H9 (cell line): ENCODE data around the gene POU2F1. TPM values are rescaled to one million over a fixed set of nuclear protein-coding genes. Genes with fewer than 3 reads are reported as not detected.

Experiments
- DNase-seq: peaks from one replicate; pipeline ENCODE4 v3.0.0-alpha.2; 2017
- H2AFZ ChIP-seq: one replicate; pipeline ENCODE4 v1.6.1; 2013; ENCODE audit warnings: mild to moderate bottlenecking, low read length, control low read depth, moderate library complexity
- H2AK5ac ChIP-seq: 2 replicates; pipeline ENCODE4 v1.6.1; 2013; ENCODE audit warnings: low read length, control low read depth, mixed read lengths; ENCODE audit not compliant: insufficient read length
- H2BK120ac ChIP-seq: one replicate; pipeline ENCODE4 v1.6.1; 2013; ENCODE audit warnings: low read depth, mild to moderate bottlenecking, low read length, control low read depth, inconsistent platforms; ENCODE audit not compliant: poor library complexity, severe bottlenecking
- H2BK12ac ChIP-seq: 2 replicates; pipeline ENCODE4 v1.6.1; 2013; ENCODE audit warnings: low read length, control low read depth, mixed read lengths, low read depth; ENCODE audit not compliant: insufficient read length
- H2BK15ac ChIP-seq: 2 replicates; pipeline ENCODE4 v1.6.1; 2013; ENCODE audit warnings: low read depth, low read length, control low read depth
- H2BK20ac ChIP-seq: one replicate; pipeline ENCODE4 v1.6.1; 2013; ENCODE audit warnings: low read depth, mild to moderate bottlenecking, low read length, control low read depth, inconsistent platforms; ENCODE audit not compliant: poor library complexity, severe bottlenecking
- H2BK5ac ChIP-seq: 2 replicates; pipeline ENCODE4 v1.6.1; 2013; ENCODE audit warnings: low read length, control low read depth, mixed read lengths; ENCODE audit not compliant: insufficient read length
- H3K14ac ChIP-seq: 2 replicates; pipeline ENCODE4 v1.6.1; 2013; ENCODE audit warnings: low read length, control low read depth; ENCODE audit not compliant: insufficient read depth
- H3K18ac ChIP-seq: 2 replicates; pipeline ENCODE4 v1.6.1; 2013; ENCODE audit warnings: low read depth, mild to moderate bottlenecking, mixed read lengths, low read length, control low read depth; ENCODE audit not compliant: insufficient read length
- H3K23ac ChIP-seq: 2 replicates; pipeline ENCODE4 v1.6.1; 2013; ENCODE audit warnings: low read length, control low read depth, mixed read lengths, low read depth; ENCODE audit not compliant: insufficient read length
- H3K23me2 ChIP-seq: 2 replicates; pipeline ENCODE4 v1.6.1; 2013; ENCODE audit warnings: low read depth, mild to moderate bottlenecking, mixed read lengths, low read length, control low read depth; ENCODE audit not compliant: insufficient read length, poor library complexity, severe bottlenecking
- H3K27ac ChIP-seq: 2 replicates; pipeline ENCODE4 v1.5.1; 2013; ENCODE audit warnings: low read length, control low read depth, mixed read lengths, low read depth; ENCODE audit not compliant: insufficient read length
- H3K27me3 ChIP-seq: 2 replicates; pipeline ENCODE4 v1.6.1; 2013; ENCODE audit warnings: low read length, control low read depth, inconsistent platforms; ENCODE audit not compliant: insufficient read depth
- H3K4ac ChIP-seq: 2 replicates; pipeline ENCODE4 v1.6.1; 2013; ENCODE audit warnings: low read depth, mild to moderate bottlenecking, control low read depth, inconsistent platforms, low read length, moderate library complexity
- H3K4me1 ChIP-seq: 2 replicates; pipeline ENCODE4 v1.6.1; 2013; ENCODE audit warnings: low read length, control low read depth, inconsistent platforms; ENCODE audit not compliant: insufficient read depth
- H3K4me2 ChIP-seq: 2 replicates; pipeline ENCODE4 v1.6.1; 2013; ENCODE audit warnings: low read length, control low read depth, mixed read lengths; ENCODE audit not compliant: insufficient read length, insufficient read depth
- H3K56ac ChIP-seq: 2 replicates; pipeline ENCODE4 v1.6.1; 2013; ENCODE audit warnings: low read depth, mild to moderate bottlenecking, mixed read lengths, low read length, control low read depth; ENCODE audit not compliant: insufficient read length
- H3K79me1 ChIP-seq: 2 replicates; pipeline ENCODE4 v1.6.1; 2013; ENCODE audit warnings: low read depth, mild to moderate bottlenecking, moderate library complexity, low read length, control low read depth, inconsistent platforms; ENCODE audit not compliant: insufficient read depth, poor library complexity, severe bottlenecking
- H3K79me2 ChIP-seq: 2 replicates; pipeline ENCODE4 v1.6.1; 2013; ENCODE audit warnings: low read length, control low read depth, inconsistent platforms; ENCODE audit not compliant: insufficient read depth
- H3K9ac ChIP-seq: 2 replicates; pipeline ENCODE4 v1.6.1; 2013; ENCODE audit warnings: low read length, control low read depth, mixed read lengths; ENCODE audit not compliant: insufficient read length; ENCODE audit errors: extremely low read depth
- H3K9me3 ChIP-seq: one replicate; pipeline ENCODE4 v1.6.1; 2013; ENCODE audit warnings: low read depth, low read length, inconsistent platforms; ENCODE audit not compliant: control insufficient read depth
- H3T11ph ChIP-seq: one replicate; pipeline ENCODE4 v1.6.1; 2013; ENCODE audit warnings: mild to moderate bottlenecking, low read length, control low read depth, inconsistent platforms
- H4K20me1 ChIP-seq: one replicate; pipeline ENCODE4 v1.6.1; 2013; ENCODE audit not compliant: control insufficient read depth, insufficient read length, insufficient read depth
- H4K5ac ChIP-seq: 2 replicates; pipeline ENCODE4 v1.6.1; 2013; ENCODE audit warnings: low read depth, mild to moderate bottlenecking, mixed read lengths, low read length, control low read depth; ENCODE audit not compliant: insufficient read length
- H4K8ac ChIP-seq: replicated peaks from 2 replicates; pipeline ENCODE4 v1.6.1; 2013; ENCODE audit warnings: low read length, control low read depth, mixed read lengths, low read depth; ENCODE audit not compliant: insufficient read length
- H4K91ac ChIP-seq: 2 replicates; pipeline ENCODE4 v1.6.1; 2013; ENCODE audit warnings: low read depth, mild to moderate bottlenecking, moderate library complexity, mixed read lengths, low read length, control low read depth; ENCODE audit not compliant: insufficient read length
- H3K27ac Mint-ChIP-seq, 3 experiments: 2 replicates in 2 of 3; 3 replicates in 1 of 3; pipeline ENCODE4 v1.8.0; 2020 to 2021; ENCODE audit warnings: mixed read lengths in 3 of 3, mild to moderate bottlenecking in 1 of 3, moderate library complexity in 1 of 3
- H3K27me3 Mint-ChIP-seq: 2 replicates; pipeline ENCODE4 v1.8.0; 2021; ENCODE audit warnings: low read depth, mild to moderate bottlenecking, moderate library complexity, mixed read lengths
- H3K36me3 Mint-ChIP-seq, 3 experiments: 2 replicates in 2 of 3; 3 replicates in 1 of 3; pipeline ENCODE4 v1.8.0; 2020 to 2021; ENCODE audit warnings: low read depth in 3 of 3, mixed read lengths in 3 of 3; ENCODE audit not compliant: insufficient read depth in 1 of 3
- H3K4me1 Mint-ChIP-seq, 2 experiments: 2 replicates each; pipeline ENCODE4 v1.8.0; 2020; ENCODE audit warnings: mixed read lengths in 2 of 2
- H3K4me3 Mint-ChIP-seq, 2 experiments: 2 replicates in 1 of 2; 3 replicates in 1 of 2; pipeline ENCODE4 v1.8.0; 2020 to 2021; ENCODE audit warnings: mild to moderate bottlenecking in 2 of 2, mixed read lengths in 2 of 2, moderate library complexity in 1 of 2
- H3K9me3 Mint-ChIP-seq, 2 experiments: 2 replicates in 1 of 2; 3 replicates in 1 of 2; pipeline ENCODE4 v1.8.0; 2020; ENCODE audit warnings: mild to moderate bottlenecking in 2 of 2, mixed read lengths in 2 of 2, moderate library complexity in 1 of 2
- WGBS: extraction: QIAGEN DNeasy Blood & Tissue Kit; methylation state at CpG from one replicate; pipeline ENCODE4 v1.1.7; 2013; ENCODE audit warnings: missing lambda C conversion rate, low lambda C conversion rate, mixed read lengths; ENCODE audit not compliant: insufficient read length; ENCODE audit errors: extremely low coverage; 5-methylcytosine and 5-hydroxymethylcytosine counted together
- total RNA-seq: library from RNA; stranded (reverse); gene quantifications from 2 replicates; pipeline ENCODE4 v1.2.1, GENCODE V29; 2021
- TF ChIP-seq, protein P1 (sequence below): fragments of 200-600 bp; sonication (generic); conservative IDR thresholded peaks from 3 replicates; pipeline ENCODE4 v1.8.0; 2021; ENCODE audit warnings: antibody characterized with exemption, mild to moderate bottlenecking

The POU2F1 gene
- total RNA-seq, 1 experiment from 2014 or later, result 62.5 TPM

DNA sequence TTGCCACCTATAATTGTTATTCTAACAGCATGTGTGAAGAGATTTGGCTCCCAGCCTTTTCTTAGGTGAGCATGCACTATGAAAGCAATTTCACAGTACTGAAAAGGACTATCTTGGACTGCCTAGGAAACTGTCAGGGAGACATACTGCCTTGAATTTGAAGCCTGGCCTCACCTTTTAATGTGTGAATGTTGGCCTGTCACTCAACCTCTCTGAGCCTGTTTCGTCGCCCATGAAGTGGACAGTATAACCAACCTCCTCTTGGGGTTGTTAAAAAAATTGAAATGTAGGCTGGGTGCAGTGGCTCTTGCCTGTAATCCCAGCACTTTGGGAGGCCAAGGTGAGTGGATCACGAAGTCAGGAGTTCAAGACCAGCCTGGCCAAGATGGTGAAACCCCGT, 20.4 kb upstream of the POU2F1 start:
- H3K56ac ChIP-seq, result no peak overlapping the region
- H3K27me3 Mint-ChIP-seq, result no peaks in the 10 kb centered on the region
- no peak overlapping the region for H3K14ac ChIP-seq
- peaks cover 21 to 22% of the 10 kb centered on the region in 2 experiments for H3K4me1 Mint-ChIP-seq
- no peaks in the 10 kb centered on the region for H4K20me1 ChIP-seq
- no peaks in the 10 kb centered on the region for H3K27me3 ChIP-seq
- no peaks in the 10 kb centered on the region for H3K79me1 ChIP-seq
- no peak overlapping the region for H3K18ac ChIP-seq
- no peak overlapping the region for H4K5ac ChIP-seq
- no peak overlapping the region for H3K4ac ChIP-seq
- 0 out of 2 replicates have a peak, but pooled peaks cover 2% of the 10 kb centered on the region for H3K4me1 ChIP-seq
- H3K27ac ChIP-seq, result no peak overlapping the region
- H4K91ac ChIP-seq, result no peak overlapping the region
- no peak overlapping the region for H2BK120ac ChIP-seq
- no peak overlapping the region for H3K4me2 ChIP-seq
- no peak for DNase-seq
- H3K23me2 ChIP-seq, result no peaks in the 10 kb centered on the region
- no peak overlapping the region for H2BK20ac ChIP-seq
- H2BK15ac ChIP-seq, result no peak overlapping the region
- H3K79me2 ChIP-seq, result no peaks in the 10 kb centered on the region
- no peak overlapping the region for H2AK5ac ChIP-seq
- H2BK5ac ChIP-seq, result no peak overlapping the region
- H4K8ac ChIP-seq, result no peak overlapping the region
- peaks cover 5 to 9% of the 10 kb centered on the region in 2 experiments; a peak in 3 of 5 replicates for H3K9me3 Mint-ChIP-seq
- H3K36me3 Mint-ChIP-seq, result peaks cover 0 to 2% (median 0%) of the 10 kb centered on the region in 3 experiments; a peak in 2 of 7 replicates
- H3K4me3 Mint-ChIP-seq, result no peak overlapping the region
- WGBS, result no CpG with 5 or more reads among the region's 4 CpGs
- no peak overlapping the region for H3K9ac ChIP-seq
- H2BK12ac ChIP-seq, result no peak overlapping the region
- H3K9me3 ChIP-seq, result peaks cover 5% of the 10 kb centered on the region
- no peak overlapping the region for H3K27ac Mint-ChIP-seq
- no peak overlapping the region for H3K23ac ChIP-seq
- TF ChIP-seq, protein P1, sequence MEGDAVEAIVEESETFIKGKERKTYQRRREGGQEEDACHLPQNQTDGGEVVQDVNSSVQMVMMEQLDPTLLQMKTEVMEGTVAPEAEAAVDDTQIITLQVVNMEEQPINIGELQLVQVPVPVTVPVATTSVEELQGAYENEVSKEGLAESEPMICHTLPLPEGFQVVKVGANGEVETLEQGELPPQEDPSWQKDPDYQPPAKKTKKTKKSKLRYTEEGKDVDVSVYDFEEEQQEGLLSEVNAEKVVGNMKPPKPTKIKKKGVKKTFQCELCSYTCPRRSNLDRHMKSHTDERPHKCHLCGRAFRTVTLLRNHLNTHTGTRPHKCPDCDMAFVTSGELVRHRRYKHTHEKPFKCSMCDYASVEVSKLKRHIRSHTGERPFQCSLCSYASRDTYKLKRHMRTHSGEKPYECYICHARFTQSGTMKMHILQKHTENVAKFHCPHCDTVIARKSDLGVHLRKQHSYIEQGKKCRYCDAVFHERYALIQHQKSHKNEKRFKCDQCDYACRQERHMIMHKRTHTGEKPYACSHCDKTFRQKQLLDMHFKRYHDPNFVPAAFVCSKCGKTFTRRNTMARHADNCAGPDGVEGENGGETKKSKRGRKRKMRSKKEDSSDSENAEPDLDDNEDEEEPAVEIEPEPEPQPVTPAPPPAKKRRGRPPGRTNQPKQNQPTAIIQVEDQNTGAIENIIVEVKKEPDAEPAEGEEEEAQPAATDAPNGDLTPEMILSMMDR, result no peak
- no peak overlapping the region for H2AFZ ChIP-seq
- H3T11ph ChIP-seq, result no peak overlapping the region
